CD14-positive monocyte (primary cell): Measurements from ENCODE around the gene NME5. TPM values are rescaled to one million over a fixed set of nuclear protein-coding genes. Genes with fewer than 3 reads are reported as not detected.

Experiments used
- DNase-seq, 3 donors: peaks; one replicate each; pipeline ENCODE4 v3.0.0-alpha.2; 2011 to 2022
- H2AFZ ChIP-seq: 2 replicates; pipeline ENCODE4 v1.6.0; 2012; ENCODE audit warnings: mild to moderate bottlenecking, low read depth, low read length, inconsistent platforms; ENCODE audit not compliant: insufficient read depth, poor library complexity, severe bottlenecking
- H3K27ac ChIP-seq, 2 donors: 1 replicate in 1 of 2; 2 replicates in 1 of 2; pipeline ENCODE4 v1.5.1; 2012 to 2013; ENCODE audit warnings: low read length in 2 of 2, control low read depth in 1 of 2, inconsistent platforms in 1 of 2, low read depth in 1 of 2, mild to moderate bottlenecking in 1 of 2
- H3K27me3 ChIP-seq, 2 donors: one replicate each; pipeline versions ENCODE4 v1.6.0 to v1.6.1; 2011 to 2013; ENCODE audit warnings: low read length in 2 of 2; ENCODE audit not compliant: control insufficient read depth in 2 of 2, insufficient read depth in 2 of 2
- H3K36me3 ChIP-seq, 2 donors: replicated peaks in 1 of 2; 1 replicate in 1 of 2; 2 replicates in 1 of 2; pipeline versions ENCODE4 v1.5.1 to v1.6.1; 2012 to 2013; ENCODE audit warnings: low read length in 2 of 2, control low read depth in 1 of 2, inconsistent platforms in 1 of 2, mild to moderate bottlenecking in 1 of 2; ENCODE audit not compliant: insufficient read depth in 2 of 2, control insufficient read depth in 1 of 2
- H3K4me1 ChIP-seq, 2 donors: 1 replicate in 1 of 2; 2 replicates in 1 of 2; pipeline versions ENCODE4 v1.5.1 to v1.6.1; 2012 to 2013; ENCODE audit warnings: low read length in 2 of 2, control low read depth in 1 of 2, inconsistent platforms in 1 of 2, mild to moderate bottlenecking in 1 of 2, moderate library complexity in 1 of 2; ENCODE audit not compliant: insufficient read depth in 2 of 2, control insufficient read depth in 1 of 2
- H3K4me2 ChIP-seq: replicated peaks from 2 replicates; pipeline ENCODE3; 2012; ENCODE audit warnings: low read length, moderate library complexity, mild to moderate bottlenecking; ENCODE audit not compliant: poor library complexity, severe bottlenecking; ENCODE audit errors: extremely low read depth
- H3K4me3 ChIP-seq, 3 experiments: fragments of 200-600 bp in 1 of 3; sonication (generic) in 1 of 3; replicated peaks in 1 of 3; 1 replicate in 2 of 3; 2 replicates in 1 of 3; pipeline ENCODE4 v1.5.1; 2011 to 2013; ENCODE audit warnings: low read length in 3 of 3, mild to moderate bottlenecking in 3 of 3, control low read depth in 2 of 3, low read depth in 2 of 3, inconsistent platforms in 1 of 3, moderate library complexity in 1 of 3
- H3K79me2 ChIP-seq: 2 replicates; pipeline ENCODE4 v1.6.0; 2012; ENCODE audit warnings: mild to moderate bottlenecking, control low read depth, inconsistent platforms, low read length, moderate library complexity; ENCODE audit not compliant: insufficient read depth
- H3K9ac ChIP-seq: 2 replicates; pipeline ENCODE4 v1.6.0; 2017; ENCODE audit warnings: low read length, mild to moderate bottlenecking; ENCODE audit not compliant: insufficient read depth, poor library complexity, severe bottlenecking
- H3K9me3 ChIP-seq, 2 donors: replicated peaks in 1 of 2; 1 replicate in 1 of 2; 2 replicates in 1 of 2; pipeline versions ENCODE4 v1.5.1 to v1.6.1; 2012 to 2013; ENCODE audit warnings: low read length in 2 of 2, control low read depth in 1 of 2; ENCODE audit not compliant: control insufficient read depth in 1 of 2, insufficient read depth in 1 of 2
- H4K20me1 ChIP-seq: 2 replicates; pipeline ENCODE4 v1.6.0; 2012; ENCODE audit warnings: mild to moderate bottlenecking, low read length, control low read depth, moderate library complexity; ENCODE audit not compliant: insufficient read depth
- H3K27ac Mint-ChIP-seq, 7 donors: one replicate each; pipeline ENCODE4 v1.8.0; 2020; ENCODE audit warnings: mild to moderate bottlenecking in 7 of 7, mixed read lengths in 7 of 7, moderate library complexity in 6 of 7, inconsistent platforms in 2 of 7
- H3K27me3 Mint-ChIP-seq, 3 donors: one replicate each; pipeline ENCODE4 v1.8.0; 2021 to 2022; ENCODE audit warnings: low read depth in 3 of 3, mild to moderate bottlenecking in 3 of 3, mixed read lengths in 3 of 3, moderate library complexity in 3 of 3, inconsistent platforms in 1 of 3
- H3K36me3 Mint-ChIP-seq, 2 donors: one replicate each; pipeline ENCODE4 v1.8.0; 2020; ENCODE audit warnings: mixed read lengths in 2 of 2, inconsistent platforms in 1 of 2, mild to moderate bottlenecking in 1 of 2
- H3K4me1 Mint-ChIP-seq: one replicate; pipeline ENCODE4 v1.8.0; 2020; ENCODE audit warnings: mild to moderate bottlenecking, mixed read lengths
- H3K4me3 Mint-ChIP-seq, 2 donors: one replicate each; pipeline ENCODE4 v1.8.0; 2020; ENCODE audit warnings: mild to moderate bottlenecking in 2 of 2, mixed read lengths in 2 of 2, moderate library complexity in 1 of 2
- H3K9me3 Mint-ChIP-seq, 7 donors: one replicate each; pipeline ENCODE4 v1.8.0; 2020 to 2022; ENCODE audit warnings: mixed read lengths in 7 of 7, mild to moderate bottlenecking in 6 of 7, moderate library complexity in 6 of 7, inconsistent platforms in 2 of 7
- CTCF ChIP-seq: fragments of 200-600 bp; IDR thresholded peaks from one replicate; pipeline ENCODE4 v1.8.0; 2022; ENCODE audit warnings: antibody characterized with exemption, mild to moderate bottlenecking
- WGBS: methylation state at CpG from one replicate; pipeline ENCODE4 v1.1.5; 2013; ENCODE audit warnings: missing lambda C conversion rate; ENCODE audit not compliant: insufficient coverage; 5-methylcytosine and 5-hydroxymethylcytosine counted together
- intact Hi-C, 2 donors: fragments of 100-400 bp; cut with micrococcal nuclease; formaldehyde crosslinking; loops; one replicate each; pipeline versions ENCODE4 v1.15.0 to v1.15.1; 2023
- polyA plus RNA-seq, 3 donors: library from polyadenylated mRNA; depleted of rRNA in 1 of 3; unstranded in 2 of 3; stranded (reverse) in 1 of 3; fragments of 300-500 nt in 2 of 3; fragments of >200 nt in 1 of 3; fragmentation: Illumina TruSeq in 2 of 3; gene quantifications; 1 replicate in 2 of 3; 2 replicates in 1 of 3; pipeline ENCODE4 v1.2.3, GENCODE V29; 2012 to 2021

The NME5 gene
- polyA plus RNA-seq, 3 donors: not detected

GRCh38 chr5:138139781-138140090 lies 508 bp upstream of the NME5 start:
- H3K4me3 ChIP-seq: no peak overlapping the region
- H3K4me1 ChIP-seq: peaks cover 9 to 11% of the 10 kb centered on the region in 2 donors
- H4K20me1 ChIP-seq: no peaks in the 10 kb centered on the region
- Mint-ChIP-seq H3K27me3 (peaks cover 38 to 56% (median 47%) of the 10 kb centered on the region in 3 donors), H3K9me3 (peaks cover 2 to 7% (median 5%) of the 10 kb centered on the region in 7 donors), H3K4me1 (peaks cover 12% of the 10 kb centered on the region), H3K4me3 (peak overlapping the region; percentile 6 to 79), H3K36me3 (no peaks in the 10 kb centered on the region), H3K27ac (no peak overlapping the region)
- H3K27ac ChIP-seq: no peak overlapping the region
- TF ChIP-seq CTCF: no peak
- no CpG with 5 or more reads among the region's 3 CpGs for WGBS
- H3K9me3 ChIP-seq: no peaks in the 10 kb centered on the region
- H3K36me3 ChIP-seq: no peaks in the 10 kb centered on the region
- peak; percentile 37 to 70 (median 40) for DNase-seq
- H3K27me3 ChIP-seq: peaks cover 34 to 47% of the 10 kb centered on the region in 2 donors
- H2AFZ ChIP-seq: no peak overlapping the region
- intact Hi-C loops: loop anchor here (10.0 kb wide), 3 partner anchors 365 to 515 kb away; no protein-coding TSS in a partner anchor
- H3K4me2 ChIP-seq: peak overlapping the region; percentile 46
- H3K79me2 ChIP-seq: no peaks in the 10 kb centered on the region
- H3K9ac ChIP-seq: no peak overlapping the region

DNA sequence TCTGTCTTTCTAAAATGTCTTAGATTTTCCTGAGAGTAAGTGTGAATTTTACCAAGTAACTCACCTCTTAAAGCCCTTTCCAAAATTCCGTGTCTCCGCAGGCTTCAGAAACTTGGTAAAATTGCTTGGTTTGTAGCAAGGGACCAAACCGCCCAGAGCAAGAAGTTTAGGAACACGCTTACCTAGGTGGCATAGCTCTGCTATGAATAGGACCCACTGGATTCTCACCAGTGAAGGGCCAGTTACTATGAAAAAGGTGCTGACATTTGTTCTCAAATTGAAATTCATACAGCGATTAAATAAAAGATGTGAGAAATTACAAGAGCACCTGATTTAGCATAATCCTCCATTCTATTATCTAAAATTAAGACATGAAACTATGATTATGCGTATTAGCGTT lies 6.7 kb downstream of the NME5 start:
- DNase-seq: no peak
- H3K4me1 Mint-ChIP-seq: peaks cover 7% of the 10 kb centered on the region

More for the DNA sequence above, 6.7 kb downstream of the NME5 start:
- Histone ChIP-seq H3K27me3 (peaks cover 5 to 10% of the 10 kb centered on the region in 2 donors), H3K9me3 (no peaks in the 10 kb centered on the region), H3K4me2 (peak overlapping the region; percentile 65), H3K4me1 (peaks cover 0 to 6% of the 10 kb centered on the region in 2 donors), H3K4me3 (no peak overlapping the region), H3K27ac (no peak overlapping the region), H4K20me1 (no peaks in the 10 kb centered on the region), H3K9ac (no peak overlapping the region), H3K36me3 (no peaks in the 10 kb centered on the region), H3K79me2 (no peaks in the 10 kb centered on the region), H2AFZ (peak overlapping the region; percentile 47)
- TF ChIP-seq CTCF: no peak
- Mint-ChIP-seq H3K36me3 (no peaks in the 10 kb centered on the region), H3K4me3 (no peak overlapping the region), H3K9me3 (no peaks in the 10 kb centered on the region), H3K27ac (no peak overlapping the region), H3K27me3 (peaks cover 5 to 31% (median 12%) of the 10 kb centered on the region in 3 donors)
- 85% methylated on average over 2 of the region's 7 CpGs for WGBS
- intact Hi-C loops: loop anchor here (2.0 to 10.0 kb wide), 6 partner anchors 54 to 508 kb away; no protein-coding TSS in a partner anchor
